ENCODE data around the gene HAPLN2.
"Not testable (repeated sequence)": the region's sequence is repeated elsewhere in the genome, so short reads cannot be mapped to it uniquely, and the experiment has no call there.

HAPLN2 gene

DNA sequence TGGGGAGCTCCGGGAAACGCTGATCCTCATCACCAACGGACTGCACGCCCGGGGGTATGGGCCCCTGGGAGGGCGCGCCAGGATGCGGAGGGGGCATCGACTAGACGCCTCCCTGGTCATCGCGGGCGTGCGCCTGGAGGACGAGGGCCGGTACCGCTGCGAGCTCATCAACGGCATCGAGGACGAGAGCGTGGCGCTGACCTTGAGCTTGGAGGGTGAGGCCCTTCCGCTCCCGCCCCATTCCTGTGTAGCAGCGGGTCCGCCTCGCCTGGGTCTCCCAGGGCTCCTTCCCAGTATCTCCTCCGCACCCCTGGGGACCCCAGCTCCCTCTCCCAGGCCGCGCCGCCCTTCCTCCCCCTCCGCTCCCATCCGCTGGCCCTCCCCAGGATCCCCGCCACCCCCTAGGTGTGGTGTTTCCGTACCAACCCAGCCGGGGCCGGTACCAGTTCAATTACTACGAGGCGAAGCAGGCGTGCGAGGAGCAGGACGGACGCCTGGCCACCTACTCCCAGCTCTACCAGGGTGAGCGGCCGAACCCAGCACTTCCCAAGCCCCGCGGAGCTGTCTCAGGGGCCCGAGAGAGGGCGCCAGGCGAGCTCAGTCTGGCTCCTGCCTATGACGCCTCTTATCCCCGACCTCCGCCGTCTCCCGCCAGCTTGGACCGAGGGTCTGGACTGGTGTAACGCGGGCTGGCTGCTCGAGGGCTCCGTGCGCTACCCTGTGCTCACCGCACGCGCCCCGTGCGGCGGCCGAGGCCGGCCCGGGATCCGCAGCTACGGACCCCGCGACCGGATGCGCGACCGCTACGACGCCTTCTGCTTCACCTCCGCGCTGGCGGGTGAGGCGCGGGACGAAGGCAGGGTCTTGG is 5.0 kb downstream of the HAPLN2 start:
- DNase-seq = peak; percentile 63 to 82 (median 71)

DNA sequence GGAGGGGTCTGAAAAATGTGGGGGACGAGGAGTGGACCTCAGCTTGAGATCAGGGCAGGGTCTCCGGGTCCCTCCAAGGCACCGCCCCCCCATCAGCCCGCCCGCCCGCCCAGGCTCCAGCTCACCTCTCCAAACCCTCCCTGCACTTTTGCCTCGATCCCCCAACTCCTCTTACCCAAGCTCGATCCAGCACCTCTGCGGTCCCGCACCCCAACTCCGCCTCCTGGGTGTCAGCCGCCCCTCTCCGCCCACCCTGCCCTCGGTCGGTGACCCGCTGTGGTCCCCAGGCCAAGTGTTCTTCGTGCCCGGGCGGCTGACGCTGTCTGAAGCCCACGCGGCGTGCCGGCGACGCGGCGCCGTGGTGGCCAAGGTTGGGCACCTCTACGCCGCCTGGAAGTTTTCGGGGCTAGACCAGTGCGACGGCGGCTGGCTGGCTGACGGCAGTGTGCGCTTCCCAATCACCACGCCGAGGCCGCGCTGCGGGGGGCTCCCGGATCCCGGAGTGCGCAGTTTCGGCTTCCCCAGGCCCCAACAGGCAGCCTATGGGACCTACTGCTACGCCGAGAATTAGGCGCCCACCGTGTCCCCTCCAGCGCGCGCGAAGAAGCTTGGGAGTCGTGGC is 5.7 kb downstream of the HAPLN2 start:
- peak in 1 of 3 donors; percentile 25 for DNase-seq

DNA sequence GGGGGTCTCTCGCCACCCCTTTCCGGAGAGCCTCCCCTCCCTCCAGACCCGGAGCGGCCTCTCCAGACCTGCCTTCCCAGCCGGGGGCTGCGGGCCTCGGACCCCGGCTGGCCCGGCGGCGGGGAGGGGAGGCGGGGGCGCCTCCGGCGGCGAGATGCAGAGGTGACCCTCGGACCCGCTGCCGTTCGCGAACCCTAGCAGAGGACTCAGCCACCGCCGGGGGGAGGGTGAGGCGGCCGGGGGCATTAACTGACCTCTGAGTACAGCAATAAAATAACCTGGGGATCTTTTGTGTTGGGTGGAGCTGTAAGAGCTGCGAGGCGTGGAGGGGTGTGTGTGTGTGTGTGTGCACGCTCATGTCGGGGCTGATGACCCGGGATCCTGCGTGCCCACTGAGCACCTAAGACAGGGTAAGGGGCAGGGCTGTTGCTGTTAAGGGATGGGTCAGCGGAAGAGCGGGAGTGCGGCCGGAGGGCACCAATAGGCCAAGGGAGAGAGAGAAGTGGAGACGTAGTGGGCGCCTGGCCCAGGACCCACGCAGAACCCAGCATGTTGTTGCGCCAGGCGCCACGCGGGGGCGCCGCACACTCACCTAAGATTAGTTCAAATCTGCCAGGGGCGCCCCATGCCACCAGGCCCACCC is 6.3 kb downstream of the HAPLN2 start:
- peak; percentile 72 to 84 (median 76) for DNase-seq

DNA sequence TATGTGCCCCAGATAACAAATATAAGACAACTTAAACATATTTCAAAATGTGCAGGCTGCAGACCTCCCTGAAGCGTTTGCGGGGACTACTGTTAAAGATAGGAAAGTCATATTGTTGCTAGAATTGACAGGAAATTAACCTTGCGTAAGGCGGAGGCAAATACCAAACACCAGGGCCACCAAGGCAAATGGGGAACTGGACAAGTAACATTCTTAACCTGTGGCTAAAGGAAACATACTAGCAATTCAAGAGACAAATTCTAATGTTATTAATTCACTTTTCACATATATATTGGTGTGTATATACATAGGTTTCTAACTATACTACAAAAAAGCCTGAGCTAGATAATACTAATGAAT is 6.8 kb downstream of the HAPLN2 start:
- DNase-seq = no peak

DNA sequence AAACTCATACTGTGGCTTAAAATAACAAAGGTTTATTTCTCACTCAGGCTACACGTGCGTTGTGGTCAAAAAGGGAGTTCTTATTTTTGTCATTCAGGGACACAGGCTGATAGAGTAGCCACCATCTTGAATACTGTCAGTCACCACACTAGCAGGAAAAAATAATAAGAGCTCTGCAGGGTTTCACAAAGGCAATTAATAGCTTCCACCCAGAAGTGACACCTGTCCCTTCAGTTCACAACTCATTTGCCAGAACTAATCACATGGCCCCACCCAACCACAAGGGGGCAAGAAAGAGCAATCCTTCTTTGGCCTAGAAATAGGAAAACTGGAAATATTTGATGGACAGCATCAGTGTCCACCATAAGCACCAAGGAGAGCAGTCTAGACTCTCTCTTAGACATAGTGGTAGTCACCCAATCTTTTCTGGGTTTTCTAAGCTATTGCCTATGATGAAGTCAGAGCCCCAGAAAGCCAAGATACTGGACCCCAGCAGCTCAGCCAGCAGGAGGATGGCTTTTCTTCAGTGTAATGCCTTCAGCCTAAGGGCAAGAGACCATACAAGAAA is 8.2 kb downstream of the HAPLN2 start:
- peak; percentile 67 to 76 (median 76) for DNase-seq

DNA sequence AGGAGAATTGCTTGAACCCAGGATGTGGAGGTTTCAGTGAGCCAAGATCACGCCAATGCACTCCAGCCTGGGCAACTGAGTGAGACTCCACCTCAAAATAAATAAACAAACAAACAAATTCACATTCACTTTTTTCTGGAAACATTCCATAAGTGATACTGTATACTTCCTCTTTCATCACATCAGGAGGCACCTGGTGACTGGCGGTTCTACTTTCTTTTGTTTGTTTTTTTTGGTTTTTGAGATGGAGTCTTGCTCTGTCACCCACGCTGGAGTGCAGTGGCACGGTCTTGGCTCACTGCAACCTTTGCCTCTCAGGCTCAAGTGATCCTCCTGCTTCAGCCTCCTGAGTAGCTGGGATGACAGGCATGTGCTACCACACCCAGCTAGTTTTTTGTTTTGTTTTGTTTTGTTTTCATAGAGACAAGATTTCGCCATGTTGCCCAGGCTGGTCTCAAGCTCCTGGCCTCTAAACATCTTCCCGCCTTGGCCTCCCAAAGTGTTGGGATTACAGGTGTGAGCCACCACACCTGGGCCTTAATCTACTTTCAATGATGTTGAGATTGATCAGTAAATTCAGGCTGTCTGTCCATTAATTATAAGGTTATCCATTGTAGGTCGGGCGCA is 10.7 kb downstream of the HAPLN2 start:
- DNase-seq = no peak

DNA sequence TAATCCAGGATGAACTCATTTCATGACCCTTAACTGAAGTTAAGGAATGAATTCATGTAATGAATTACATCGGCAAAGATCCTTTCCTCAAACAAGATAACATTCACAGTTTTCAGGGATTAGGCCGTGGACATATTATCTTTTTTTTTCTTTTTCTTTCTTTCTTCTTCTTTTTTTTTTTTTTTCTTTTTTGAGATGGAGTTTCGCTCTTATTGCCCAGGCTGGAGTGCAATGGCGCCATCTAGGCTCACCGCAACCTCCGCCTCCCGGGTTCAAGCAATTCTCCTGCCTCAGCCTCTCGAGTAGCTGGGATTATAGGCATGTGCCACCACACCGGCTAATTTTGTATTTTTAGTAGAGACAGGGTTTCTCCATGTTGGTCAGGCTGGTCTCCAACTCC is 11.9 kb downstream of the HAPLN2 start:
- not testable (repeated sequence) for DNase-seq

DNA sequence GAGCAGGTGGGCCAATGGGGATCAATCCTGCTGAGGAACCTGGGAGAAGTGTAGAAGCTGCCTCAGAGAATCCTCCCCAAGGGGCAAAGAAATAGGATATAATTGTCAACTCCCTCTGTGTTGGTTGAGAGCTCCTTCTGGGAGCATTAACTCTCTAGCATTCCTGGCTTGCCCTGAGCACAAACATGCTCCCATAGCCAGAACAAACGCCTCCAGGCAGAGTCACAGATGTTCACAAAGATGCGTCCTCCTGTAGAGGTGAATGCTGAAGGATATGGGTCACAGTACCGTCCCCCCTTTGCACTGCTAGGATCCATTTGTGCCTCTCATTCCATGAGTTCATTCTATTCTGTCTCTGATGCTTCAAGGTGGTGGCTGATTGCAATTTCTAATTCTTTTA is 13.1 kb downstream of the HAPLN2 start:
- DNase-seq = no peak

DNA sequence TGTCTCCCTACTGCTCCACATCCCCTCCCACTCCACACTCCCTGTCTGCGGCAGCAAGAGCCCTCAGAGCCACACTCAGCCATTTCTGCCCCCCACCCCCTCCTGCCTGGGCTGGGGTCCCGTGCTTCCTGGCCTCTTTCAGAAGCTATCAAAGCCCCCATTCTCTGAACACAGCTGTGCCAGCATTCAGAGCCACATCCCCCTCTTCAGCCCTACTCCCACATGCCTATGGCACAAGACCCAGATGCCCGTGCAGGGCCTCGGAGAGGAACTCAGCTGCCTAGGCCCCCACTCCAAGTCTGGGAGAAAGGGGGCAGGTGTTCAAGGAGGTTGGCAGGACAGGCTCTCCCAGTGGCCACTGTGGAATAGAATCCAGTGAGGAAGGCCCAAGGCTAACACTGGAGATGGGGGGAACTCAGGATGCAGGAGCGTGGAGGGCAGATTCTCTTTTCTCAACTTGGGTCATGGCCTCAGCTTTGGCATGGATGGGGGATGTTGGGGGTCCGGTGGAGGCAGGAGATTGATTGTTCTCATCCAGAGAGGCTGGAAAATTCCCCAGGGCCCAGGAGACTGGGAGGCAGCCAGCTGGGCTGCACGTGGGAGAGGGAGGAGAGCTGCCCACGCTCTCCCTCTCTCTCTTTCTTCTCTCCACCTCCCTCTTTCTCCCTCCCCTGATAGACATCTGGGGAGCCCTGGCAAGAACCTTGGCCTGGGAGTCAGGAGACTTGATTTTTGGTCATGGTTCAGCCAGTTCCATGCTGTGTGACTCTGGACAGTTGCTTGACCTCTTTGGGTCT is 19.2 kb downstream of the HAPLN2 start:
- no peak for DNase-seq

DNA sequence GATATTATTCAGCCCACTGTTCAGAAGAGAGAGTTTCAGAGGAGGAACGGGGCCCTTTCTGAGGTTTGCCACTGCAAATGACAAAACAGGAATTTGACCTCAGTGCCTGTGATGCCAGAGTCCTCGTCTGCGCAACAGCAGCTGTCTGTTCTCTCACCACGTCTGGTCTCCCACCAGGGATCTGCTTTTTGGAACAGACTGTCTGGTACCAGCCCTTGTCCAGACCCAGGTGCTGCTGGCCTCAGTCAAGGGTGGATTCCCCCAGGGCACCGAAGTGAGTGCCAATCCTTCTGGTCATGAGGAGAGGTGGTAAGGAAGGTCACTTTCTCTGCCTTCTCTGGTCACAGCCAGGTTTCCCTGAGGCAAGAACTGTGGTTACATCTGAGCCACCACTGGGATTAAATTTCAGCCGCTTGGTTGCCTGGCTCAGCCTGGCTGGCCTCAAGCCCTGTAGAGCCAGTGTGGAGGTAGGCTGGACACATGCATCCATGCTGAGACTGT is 20.4 kb downstream of the HAPLN2 start:
- no peak for DNase-seq

DNA sequence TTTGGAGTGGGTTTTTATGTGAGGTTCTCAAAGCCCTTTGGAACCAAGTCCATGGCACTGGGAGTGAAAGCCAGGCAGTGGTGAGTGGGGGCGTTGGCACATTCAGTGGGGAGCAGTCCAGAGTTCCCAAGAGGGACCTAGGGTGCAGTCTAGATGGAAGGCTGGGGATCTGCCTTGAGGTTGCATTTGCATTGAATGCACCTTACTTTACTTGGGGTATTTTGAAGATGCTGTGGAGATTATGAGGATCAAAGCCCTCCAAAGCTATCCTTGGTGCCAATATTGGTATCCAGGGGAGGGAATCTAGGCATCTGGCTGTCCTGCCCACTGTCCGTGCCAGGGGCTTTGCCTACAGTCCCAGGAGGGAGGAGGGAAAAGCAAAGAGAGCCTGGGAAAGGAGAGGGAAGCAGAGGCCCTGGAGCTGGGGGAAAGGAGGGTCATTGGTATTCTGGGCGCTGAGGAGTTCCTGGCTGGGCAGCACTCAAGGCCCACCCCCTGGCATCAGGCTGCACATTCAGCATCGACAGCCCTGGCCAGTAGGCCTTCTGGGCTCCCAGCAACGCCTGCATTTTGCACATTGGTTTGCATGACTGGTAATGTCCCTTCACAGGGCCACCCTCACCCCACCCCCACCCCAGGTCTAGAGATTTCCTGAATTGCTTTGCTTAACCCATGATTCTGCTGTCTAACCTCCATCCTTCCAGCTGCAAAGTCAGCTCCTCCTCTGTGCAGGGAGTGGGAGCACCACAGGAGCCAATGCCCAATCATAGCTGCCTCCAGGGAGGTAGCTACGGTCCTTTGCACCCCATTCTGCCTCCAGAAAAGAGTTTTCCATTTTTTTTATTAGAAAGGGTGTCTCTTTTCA is 21.9 kb downstream of the HAPLN2 start:
- no peak for DNase-seq

DNA sequence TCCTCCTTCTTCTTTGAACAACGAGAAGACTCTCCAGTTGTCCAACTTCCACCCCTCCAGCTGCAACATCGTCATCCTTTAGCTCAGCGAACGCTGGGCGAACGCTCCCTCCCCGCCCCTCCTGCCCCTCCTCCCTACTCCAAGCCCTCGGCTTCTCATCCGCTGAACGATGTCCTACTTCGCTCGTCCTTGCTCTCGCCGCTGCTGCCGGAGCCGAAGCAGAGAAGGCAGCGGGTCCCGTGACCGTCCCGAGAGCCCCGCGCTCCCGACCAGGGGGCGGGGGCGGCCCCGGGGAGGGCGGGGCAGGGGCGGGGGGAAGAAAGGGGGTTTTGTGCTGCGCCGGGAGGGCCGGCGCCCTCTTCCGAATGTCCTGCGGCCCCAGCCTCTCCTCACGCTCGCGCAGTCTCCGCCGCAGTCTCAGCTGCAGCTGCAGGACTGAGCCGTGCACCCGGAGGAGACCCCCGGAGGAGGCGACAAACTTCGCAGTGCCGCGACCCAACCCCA is 22.6 kb downstream of the HAPLN2 start, which contains the start of gene BCAN:
Gene BCAN (plus strand): TSS at position 357 of the 504 bp plus-strand sequence. CDS start 3,938 bp downstream, outside the sequence.
- DNase-seq = peak; percentile 41 to 78 (median 42)

DNA sequence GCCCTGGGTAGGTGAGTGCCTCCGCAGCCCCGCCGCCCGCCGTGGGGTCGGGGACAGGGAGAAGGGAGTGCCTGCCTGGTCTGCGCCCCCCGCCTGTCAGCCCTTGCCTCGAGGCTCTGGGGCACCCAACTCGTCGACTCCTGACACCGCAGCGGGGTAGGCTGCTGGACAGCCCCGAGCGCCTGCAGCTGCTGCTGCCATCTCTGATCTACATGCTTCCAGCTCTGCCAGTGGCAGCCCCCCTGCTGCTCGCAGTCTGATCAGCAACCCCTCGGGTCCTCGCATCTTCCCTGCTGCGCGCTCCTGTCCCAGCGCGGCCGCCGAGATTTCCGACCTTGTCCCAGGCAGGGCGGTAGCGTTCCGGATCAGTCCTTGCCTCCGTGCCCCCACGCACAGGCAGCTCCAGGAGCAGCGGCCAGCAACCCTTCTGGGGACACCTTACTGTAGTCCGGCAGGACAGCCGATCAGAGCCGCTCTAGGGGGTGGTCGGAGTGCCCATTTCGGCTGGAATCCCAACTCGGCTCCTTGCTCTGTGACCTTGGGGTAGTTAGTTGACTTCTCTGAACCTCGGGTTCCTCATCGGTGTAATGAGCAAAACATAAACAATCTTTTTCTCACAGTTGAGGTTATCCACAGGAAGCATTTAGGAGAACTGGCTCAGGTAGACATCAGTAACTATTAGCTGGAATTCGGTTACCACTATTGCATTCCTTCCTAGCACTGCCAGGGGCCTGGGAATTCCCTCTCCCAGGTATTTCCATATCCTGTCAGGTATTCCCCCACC is 23.2 kb downstream of the HAPLN2 start:
- DNase-seq = no peak

DNA sequence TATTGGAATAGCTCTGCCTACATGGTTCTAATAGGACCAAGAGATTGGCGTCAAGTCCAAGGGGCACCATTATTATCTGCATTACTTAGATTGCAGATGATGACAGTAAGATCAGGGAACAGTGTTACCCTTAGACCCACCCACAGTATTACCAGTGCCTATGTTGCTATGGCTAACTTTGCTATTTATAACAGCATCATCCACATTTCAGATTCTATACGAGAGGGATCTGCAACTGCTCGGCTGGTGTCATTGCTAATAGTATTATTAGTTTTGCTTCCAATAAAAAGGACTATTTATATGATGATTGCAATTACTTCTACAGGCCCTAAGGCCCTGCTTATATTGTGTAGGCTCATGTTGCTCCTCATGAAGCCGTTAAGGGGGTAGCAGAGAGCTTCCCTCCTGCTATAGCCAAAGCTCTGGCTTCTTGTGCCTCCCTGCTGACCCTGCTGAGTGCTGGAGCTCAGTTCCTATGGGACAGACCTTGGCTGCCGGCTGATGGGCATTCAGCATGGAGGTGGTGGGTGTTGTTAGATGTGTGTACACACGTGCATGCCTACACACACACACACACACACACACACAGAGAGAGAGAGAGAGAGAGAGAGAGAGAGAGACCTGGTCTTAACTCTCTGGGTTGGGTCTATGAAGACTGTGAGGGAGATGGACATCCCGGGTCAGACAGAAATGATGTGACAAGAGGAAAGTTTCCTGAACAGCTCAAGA is 24.0 kb downstream of the HAPLN2 start:
- no peak for DNase-seq

DNA sequence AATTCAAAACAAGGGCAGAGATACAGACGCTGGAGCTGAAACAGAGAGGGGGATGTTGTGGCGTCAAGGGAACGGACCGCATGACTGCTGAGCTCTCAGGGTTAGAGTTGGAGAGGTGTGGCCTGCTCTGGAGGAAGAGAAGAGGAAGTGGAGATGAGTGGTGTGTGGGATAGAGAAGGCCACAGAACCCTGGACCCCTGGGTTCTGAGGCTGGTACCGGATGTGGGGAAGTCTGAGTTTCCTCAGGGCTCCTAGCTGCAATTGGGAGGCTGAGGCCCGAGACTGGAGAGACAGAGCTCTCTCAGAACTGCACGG is 24.5 kb downstream of the HAPLN2 start:
- peak; percentile 44 to 57 (median 46) for DNase-seq

DNA sequence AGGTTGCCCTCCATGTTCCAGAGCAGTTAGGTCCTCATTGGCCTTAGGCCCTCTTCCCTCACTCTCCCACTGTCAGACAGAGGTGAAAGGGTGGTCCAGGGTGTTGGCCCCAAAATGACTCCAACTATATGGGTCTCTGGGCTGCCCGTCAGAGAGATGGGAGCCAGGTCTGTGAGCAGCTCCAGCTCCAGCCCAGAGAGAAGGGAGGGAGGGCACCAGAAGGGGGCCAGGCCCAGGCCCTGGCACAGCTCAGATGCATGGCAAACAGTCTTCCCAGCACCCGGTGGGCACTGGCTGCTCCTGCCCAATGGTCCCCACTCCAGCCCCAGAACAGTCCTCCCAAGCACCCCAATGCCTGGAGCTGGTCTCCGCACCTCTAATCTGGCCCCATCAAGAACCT is 24.9 kb downstream of the HAPLN2 start:
- no peak for DNase-seq

DNA sequence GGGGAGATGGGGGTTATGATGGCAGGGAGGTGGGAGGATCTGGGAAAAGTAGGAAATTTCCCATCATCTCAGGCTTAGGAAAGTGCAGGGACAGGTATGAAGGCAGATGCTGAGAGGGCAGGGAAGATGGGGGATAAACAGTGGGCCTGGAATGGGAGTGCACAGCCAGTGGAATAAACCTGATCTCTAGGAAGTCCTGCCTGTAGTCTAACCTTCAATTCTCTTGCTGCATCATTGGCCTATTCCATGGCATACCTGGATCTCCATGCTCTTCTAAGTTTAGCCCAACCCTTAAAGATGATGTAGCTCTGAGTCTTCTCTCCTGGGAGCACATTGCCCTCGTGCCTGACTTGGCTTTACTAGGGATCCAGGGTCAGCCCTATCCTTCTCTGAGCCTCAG is 25.4 kb downstream of the HAPLN2 start:
- no peak for DNase-seq

DNA sequence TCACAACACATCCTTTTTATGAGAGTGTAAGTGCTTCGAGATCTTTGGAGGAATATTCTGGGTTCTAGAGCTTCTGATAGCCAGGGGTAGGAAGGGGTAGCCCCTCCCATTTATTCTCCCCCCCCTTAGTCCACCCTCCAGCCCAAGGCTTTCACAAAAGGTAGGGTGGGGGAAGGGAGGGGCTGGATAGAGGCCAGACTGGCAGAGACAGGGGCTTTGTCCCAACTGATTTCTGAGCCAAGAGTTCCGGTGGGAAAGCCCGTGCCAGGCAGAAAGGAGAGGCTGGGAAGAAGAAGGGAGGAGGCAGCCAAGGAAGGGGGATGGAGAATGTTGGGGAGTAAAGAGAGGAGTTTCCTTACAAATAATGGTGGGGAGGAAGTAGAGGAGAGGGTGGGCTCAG is 25.8 kb downstream of the HAPLN2 start:
- DNase-seq = no peak

DNA sequence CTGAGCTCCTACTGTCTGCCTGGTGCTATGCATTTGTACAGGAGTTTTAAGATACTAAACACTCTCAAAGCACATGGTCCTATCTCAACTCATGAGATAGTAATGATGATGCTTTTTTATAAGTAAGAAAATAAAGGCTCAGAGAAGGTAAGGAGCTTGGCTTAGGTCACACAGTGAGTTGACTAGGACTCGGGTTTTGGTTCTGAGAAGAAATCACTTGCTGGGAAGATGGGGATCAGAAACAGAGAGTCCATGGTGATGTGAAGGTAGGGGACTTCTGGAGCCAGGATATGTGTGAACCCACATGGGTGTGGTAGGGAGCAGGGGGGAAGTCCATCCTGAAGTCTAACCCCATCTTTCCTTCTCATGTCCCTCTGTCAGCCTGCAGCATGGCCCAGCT is 26.5 kb downstream of the HAPLN2 start:
- no peak for DNase-seq

Measured in suppressor macrophage treated with lipopolysaccharide for 1 hour (primary cell).